Activated CD4-positive, alpha-beta memory T cell treated with anti-CD3 and anti-CD28 coated beads for 36 hours (primary cell): ENCODE data around the gene FRMD6. TPM values are rescaled to one million over a fixed set of nuclear protein-coding genes. Genes with fewer than 3 reads are reported as not detected.

Experiments used
- CTCF ChIA-PET: fragments of 350-600 bp; sonication (Branson Sonifier 250); formaldehyde crosslinking; loops from one replicate; lab custom pipeline; 2021; ENCODE audit warnings: antibody characterized with exemption, inconsistent platforms; lab: Charles Lee
- POLR2A ChIA-PET: fragments of 350-600 bp; sonication (Branson Sonifier 250); formaldehyde crosslinking; loops from one replicate; lab custom pipeline; 2021; ENCODE audit warnings: antibody characterized with exemption; lab: Charles Lee
- DNase-seq: peaks from one replicate; pipeline ENCODE4 v3.0.0-alpha.2; 2020
- H3K27ac Mint-ChIP-seq: one replicate; pipeline ENCODE4 v1.8.0; 2021; ENCODE audit warnings: mixed read lengths
- H3K27me3 Mint-ChIP-seq: one replicate; pipeline ENCODE4 v1.8.0; 2021; ENCODE audit warnings: mixed read lengths
- H3K36me3 Mint-ChIP-seq: one replicate; pipeline ENCODE4 v1.8.0; 2021; ENCODE audit warnings: mixed read lengths
- H3K4me1 Mint-ChIP-seq: one replicate; pipeline ENCODE4 v1.8.0; 2021; ENCODE audit warnings: low read depth, mixed read lengths
- H3K4me3 Mint-ChIP-seq: one replicate; pipeline ENCODE4 v1.8.0; 2021; ENCODE audit warnings: mild to moderate bottlenecking, mixed read lengths
- H3K9me3 Mint-ChIP-seq: one replicate; pipeline ENCODE4 v1.8.0; 2021; ENCODE audit warnings: mixed read lengths
- intact Hi-C: fragments of 100-400 bp; cut with micrococcal nuclease; formaldehyde crosslinking; loops from one replicate; pipeline ENCODE4 v1.15.1; 2023
- total RNA-seq, 2 experiments: library from RNA; stranded (reverse); gene quantifications; one replicate each; pipeline ENCODE4 v1.2.3, GENCODE V29; 2021

FRMD6 gene
- total RNA-seq, 2 experiments from 2014 or later, result 3.2 to 3.4 TPM

DNA sequence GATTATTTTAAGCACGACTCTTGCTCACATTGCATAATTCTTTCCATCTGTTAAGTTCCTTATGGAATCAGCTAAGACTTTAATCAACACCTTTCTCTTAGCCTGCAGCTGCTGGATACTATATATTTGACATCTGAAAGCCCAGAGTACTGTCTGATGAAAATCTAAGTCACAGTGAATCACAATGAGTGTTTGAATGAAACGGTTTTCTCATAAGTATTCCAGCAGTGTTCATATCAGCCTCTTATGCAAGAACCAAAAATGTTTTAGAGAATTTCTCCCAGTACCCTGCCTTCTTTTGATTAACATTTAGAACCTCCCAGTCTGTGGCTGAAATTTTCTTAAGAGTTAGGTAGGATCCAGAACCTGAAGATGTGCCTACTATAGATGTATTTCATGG is 55.6 kb downstream of the FRMD6 start:
- no peaks in the 10 kb centered on the region for H3K9me3 Mint-ChIP-seq
- H3K27me3 Mint-ChIP-seq, result no peaks in the 10 kb centered on the region
- intact Hi-C loops, result no loop called here
- CTCF ChIA-PET, result interaction anchor here (0.6 kb wide), 1 partner anchor 204 kb away, joined by 3 read pairs; no protein-coding TSS in a partner anchor
- H3K36me3 Mint-ChIP-seq, result no peaks in the 10 kb centered on the region
- H3K4me3 Mint-ChIP-seq, result no peak overlapping the region
- DNase-seq, result no peak
- H3K4me1 Mint-ChIP-seq, result no peaks in the 10 kb centered on the region
- POLR2A ChIA-PET, result no interaction called here
- no peak overlapping the region for H3K27ac Mint-ChIP-seq

DNA sequence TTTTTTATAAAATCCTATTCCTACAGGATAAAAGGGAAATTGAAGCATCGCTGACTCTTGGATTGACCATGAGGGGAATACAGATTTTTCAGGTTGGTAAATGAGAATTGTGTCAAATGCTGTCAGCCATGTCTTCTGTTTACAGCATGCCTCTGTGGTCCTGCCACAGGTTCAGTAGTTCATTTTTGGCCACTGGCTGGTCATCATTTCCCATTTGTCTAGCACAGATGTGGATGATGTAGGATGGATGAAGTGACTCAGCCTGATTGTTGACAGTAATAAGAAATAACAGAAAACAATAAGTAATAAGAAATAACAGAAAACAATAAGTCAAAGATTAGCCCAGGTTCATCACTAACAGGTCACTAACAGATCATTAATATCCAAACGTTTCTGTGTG is 59.8 kb downstream of the FRMD6 start:
- ChIA-PET POLR2A (no interaction called here), CTCF (no interaction called here)
- Mint-ChIP-seq H3K36me3 (no peaks in the 10 kb centered on the region), H3K4me1 (no peaks in the 10 kb centered on the region), H3K27me3 (no peaks in the 10 kb centered on the region), H3K27ac (no peak overlapping the region), H3K9me3 (no peaks in the 10 kb centered on the region), H3K4me3 (no peak overlapping the region)
- DNase-seq, result no peak
- intact Hi-C loops, result no loop called here

DNA sequence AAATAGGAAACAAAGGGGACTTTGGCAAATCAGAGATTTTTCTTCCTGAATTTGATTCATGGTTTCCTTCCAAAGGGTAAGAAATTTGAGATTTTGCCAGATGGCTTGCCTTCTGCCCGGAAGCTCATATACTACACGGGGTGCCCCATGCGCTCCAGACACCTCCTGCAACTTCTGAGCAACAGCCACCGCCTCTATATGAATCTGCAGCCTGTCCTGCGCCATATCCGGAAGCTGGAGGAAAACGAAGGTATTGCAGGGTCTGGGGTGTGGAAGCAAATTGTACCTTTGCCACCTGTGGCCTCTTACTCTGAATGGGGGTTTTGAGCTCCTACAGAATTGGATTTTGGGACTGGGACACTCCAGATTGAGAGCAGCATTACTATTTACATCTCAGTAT is 63.5 kb downstream of the FRMD6 start:
- ChIA-PET POLR2A (no interaction called here), CTCF (interaction anchor here (0.7 kb wide), 1 partner anchor 49 kb away, joined by 3 read pairs; no protein-coding TSS in a partner anchor)
- no peak for DNase-seq
- H3K4me3 Mint-ChIP-seq, result no peak overlapping the region
- H3K27me3 Mint-ChIP-seq, result no peaks in the 10 kb centered on the region
- intact Hi-C loops, result no loop called here
- H3K9me3 Mint-ChIP-seq, result no peaks in the 10 kb centered on the region
- no peaks in the 10 kb centered on the region for H3K36me3 Mint-ChIP-seq
- no peaks in the 10 kb centered on the region for H3K4me1 Mint-ChIP-seq
- no peak overlapping the region for H3K27ac Mint-ChIP-seq

DNA sequence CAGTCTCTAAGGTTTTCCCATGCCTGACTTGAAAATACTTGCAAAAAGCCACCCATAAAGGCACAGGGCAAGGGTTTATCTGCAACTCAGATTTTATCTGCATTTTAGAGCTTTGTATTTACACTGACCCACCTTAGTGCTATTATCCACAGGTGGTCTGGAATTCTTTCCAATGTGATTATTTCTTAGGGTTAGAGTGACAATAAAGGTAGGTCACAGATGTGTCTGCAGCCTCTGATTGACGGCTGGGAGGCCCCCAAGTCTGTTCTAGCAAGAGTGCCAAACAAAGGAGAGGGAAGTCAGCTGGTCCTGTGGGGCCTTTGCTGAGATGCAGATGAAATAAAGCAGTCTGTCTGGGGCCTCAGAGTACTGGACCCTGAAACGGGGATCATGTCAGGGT is 64.0 kb downstream of the FRMD6 start:
- H3K4me1 Mint-ChIP-seq, result no peaks in the 10 kb centered on the region
- no peaks in the 10 kb centered on the region for H3K9me3 Mint-ChIP-seq
- no peak for DNase-seq
- H3K4me3 Mint-ChIP-seq, result no peak overlapping the region
- POLR2A ChIA-PET, result no interaction called here
- no peaks in the 10 kb centered on the region for H3K36me3 Mint-ChIP-seq
- H3K27ac Mint-ChIP-seq, result no peak overlapping the region
- intact Hi-C loops, result no loop called here
- no peaks in the 10 kb centered on the region for H3K27me3 Mint-ChIP-seq
- CTCF ChIA-PET, result interaction anchor here (0.7 kb wide), 1 partner anchor 50 kb away, joined by 3 read pairs; no protein-coding TSS in a partner anchor

DNA sequence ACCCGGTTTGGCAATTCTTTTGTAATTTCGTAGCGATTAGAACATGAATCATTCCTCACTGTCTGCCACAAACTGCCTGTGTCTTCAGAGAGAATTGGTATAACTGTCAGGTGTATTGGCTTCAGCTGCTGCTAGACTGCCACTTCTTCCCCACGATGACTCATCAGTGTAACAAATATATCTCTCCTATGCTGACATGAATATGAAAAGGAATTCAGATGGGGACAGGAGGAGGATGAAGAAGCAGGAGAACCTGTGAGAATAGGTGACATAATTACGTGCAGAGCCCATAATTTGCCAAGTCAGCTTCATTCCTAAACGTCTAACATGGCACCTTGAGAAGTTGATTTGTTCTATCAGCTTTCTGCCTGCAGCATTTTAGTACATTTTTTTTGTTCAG is 64.9 kb downstream of the FRMD6 start:
- H3K27me3 Mint-ChIP-seq, result no peaks in the 10 kb centered on the region
- intact Hi-C loops, result no loop called here
- H3K27ac Mint-ChIP-seq, result no peak overlapping the region
- no peaks in the 10 kb centered on the region for H3K9me3 Mint-ChIP-seq
- no peak overlapping the region for H3K4me3 Mint-ChIP-seq
- POLR2A ChIA-PET, result no interaction called here
- no peaks in the 10 kb centered on the region for H3K36me3 Mint-ChIP-seq
- CTCF ChIA-PET, result no interaction called here
- no peaks in the 10 kb centered on the region for H3K4me1 Mint-ChIP-seq
- DNase-seq, result no peak

DNA sequence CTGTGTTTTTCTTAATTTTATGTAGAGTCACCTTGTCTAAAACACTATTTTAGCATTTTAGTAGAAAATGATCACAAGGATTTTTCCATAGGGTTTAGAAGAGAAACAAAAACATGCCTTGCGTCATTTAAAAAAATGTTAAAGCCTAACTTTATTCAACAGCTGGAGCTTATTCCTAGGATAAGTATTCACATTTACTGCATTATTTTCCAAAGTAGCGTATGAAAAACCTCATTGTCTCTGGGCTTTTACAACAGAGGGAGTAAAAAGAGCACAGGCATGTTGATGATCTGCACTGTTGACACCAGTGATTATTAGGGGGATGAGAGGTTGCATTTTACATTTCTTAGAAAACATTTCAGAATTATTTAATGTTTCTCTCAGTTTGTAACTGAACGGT is 66.1 kb downstream of the FRMD6 start:
- no peaks in the 10 kb centered on the region for H3K27me3 Mint-ChIP-seq
- H3K9me3 Mint-ChIP-seq, result no peaks in the 10 kb centered on the region
- intact Hi-C loops, result no loop called here
- CTCF ChIA-PET, result no interaction called here
- H3K27ac Mint-ChIP-seq, result no peak overlapping the region
- no peaks in the 10 kb centered on the region for H3K36me3 Mint-ChIP-seq
- no peaks in the 10 kb centered on the region for H3K4me1 Mint-ChIP-seq
- no peak for DNase-seq
- POLR2A ChIA-PET, result no interaction called here
- no peak overlapping the region for H3K4me3 Mint-ChIP-seq

DNA sequence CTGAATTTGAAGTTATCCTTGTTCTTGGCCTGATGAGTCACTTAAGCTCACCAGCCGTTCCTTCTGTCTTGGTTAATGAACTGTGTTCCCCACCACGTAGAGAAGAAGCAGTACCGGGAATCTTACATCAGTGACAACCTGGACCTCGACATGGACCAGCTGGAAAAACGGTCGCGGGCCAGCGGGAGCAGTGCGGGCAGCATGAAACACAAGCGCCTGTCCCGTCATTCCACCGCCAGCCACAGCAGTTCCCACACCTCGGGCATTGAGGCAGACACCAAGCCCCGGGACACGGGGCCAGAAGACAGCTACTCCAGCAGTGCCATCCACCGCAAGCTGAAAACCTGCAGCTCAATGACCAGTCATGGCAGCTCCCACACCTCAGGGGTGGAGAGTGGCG is 68.2 kb downstream of the FRMD6 start:
- Mint-ChIP-seq H3K27me3 (no peaks in the 10 kb centered on the region), H3K9me3 (no peaks in the 10 kb centered on the region), H3K4me1 (no peaks in the 10 kb centered on the region), H3K27ac (no peak overlapping the region), H3K4me3 (no peak overlapping the region), H3K36me3 (no peaks in the 10 kb centered on the region)
- intact Hi-C loops, result no loop called here
- DNase-seq, result no peak
- ChIA-PET CTCF (no interaction called here), POLR2A (no interaction called here)

DNA sequence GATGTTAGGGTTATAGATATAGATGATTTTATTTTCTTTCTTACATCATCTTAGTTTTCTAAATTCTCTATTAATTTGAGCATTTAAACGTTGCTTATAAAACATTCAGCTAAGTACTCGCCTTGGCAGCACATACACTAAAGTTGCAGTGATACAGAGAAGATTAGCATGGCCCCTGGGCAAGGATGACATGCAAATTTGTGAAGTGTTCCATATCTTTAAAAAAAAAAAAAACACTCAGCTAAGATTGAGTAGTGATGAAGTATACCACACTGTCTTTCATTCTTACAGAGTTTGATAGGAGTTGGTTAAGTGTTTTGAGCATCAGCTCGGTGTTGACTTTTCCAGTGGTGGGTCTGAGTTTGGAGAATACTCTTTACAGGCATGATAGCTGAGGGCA is 72.3 kb downstream of the FRMD6 start:
- ChIA-PET CTCF (no interaction called here), POLR2A (no interaction called here)

DNA sequence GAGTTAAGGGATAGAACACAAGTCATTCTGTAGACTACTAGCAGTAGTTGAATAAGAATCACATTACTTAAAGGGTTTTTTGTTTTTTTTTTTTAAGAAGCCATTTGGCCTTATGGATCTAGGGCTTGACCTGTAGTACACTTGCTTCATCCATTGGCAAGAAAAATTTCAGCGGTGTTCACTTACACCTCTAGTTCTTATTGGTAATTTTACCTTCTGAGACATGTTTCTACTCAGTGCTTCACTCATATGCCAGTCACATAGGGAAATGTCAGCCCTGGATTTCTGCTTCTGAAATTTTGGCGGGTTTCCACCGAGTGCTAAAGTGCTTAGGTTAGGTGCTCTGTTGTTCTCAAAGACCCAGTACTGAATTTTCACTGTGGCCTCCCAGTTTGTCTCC is 72.9 kb downstream of the FRMD6 start:
- intact Hi-C loops, result no loop called here

More for the DNA sequence above, 72.3 kb downstream of the FRMD6 start:
- intact Hi-C loops, result no loop called here
- DNase-seq, result no peak
- H3K4me3 Mint-ChIP-seq, result no peak overlapping the region
- no peaks in the 10 kb centered on the region for H3K36me3 Mint-ChIP-seq
- H3K9me3 Mint-ChIP-seq, result no peaks in the 10 kb centered on the region
- H3K4me1 Mint-ChIP-seq, result no peaks in the 10 kb centered on the region
- no peak overlapping the region for H3K27ac Mint-ChIP-seq
- no peaks in the 10 kb centered on the region for H3K27me3 Mint-ChIP-seq

DNA sequence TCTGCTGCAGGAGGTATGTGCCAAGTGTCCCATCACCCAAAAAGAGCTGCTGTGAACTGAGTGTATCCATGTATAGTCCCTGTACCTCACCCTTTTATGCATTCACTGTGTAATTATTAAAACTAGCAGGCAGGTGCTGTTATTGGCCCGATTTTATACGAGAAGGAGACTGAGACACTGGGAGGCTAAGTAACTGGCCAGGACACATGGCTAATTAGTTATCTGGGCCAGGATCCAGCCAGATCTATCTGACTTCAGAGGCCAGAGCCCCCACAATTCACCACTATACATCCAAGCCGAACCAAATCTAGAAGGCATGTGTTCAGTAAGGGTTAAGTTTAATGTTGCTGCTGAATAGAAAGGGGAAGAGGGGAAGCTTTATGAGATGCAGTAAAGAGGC is 73.4 kb downstream of the FRMD6 start:
- Mint-ChIP-seq H3K27ac (no peak overlapping the region), H3K4me3 (no peak overlapping the region), H3K27me3 (no peaks in the 10 kb centered on the region), H3K36me3 (no peaks in the 10 kb centered on the region), H3K4me1 (no peaks in the 10 kb centered on the region), H3K9me3 (no peaks in the 10 kb centered on the region)
- DNase-seq, result no peak
- ChIA-PET CTCF (interaction anchor here (0.7 to 1.1 kb wide), 3 partner anchors 52 to 635 kb away, joined by 3 read pairs; no protein-coding TSS in a partner anchor), POLR2A (no interaction called here)
- intact Hi-C loops, result no loop called here

More for the DNA sequence above, 72.9 kb downstream of the FRMD6 start:
- Mint-ChIP-seq H3K27me3 (no peaks in the 10 kb centered on the region), H3K4me3 (no peak overlapping the region), H3K27ac (no peak overlapping the region), H3K9me3 (no peaks in the 10 kb centered on the region), H3K4me1 (no peaks in the 10 kb centered on the region), H3K36me3 (no peaks in the 10 kb centered on the region)
- ChIA-PET POLR2A (no interaction called here), CTCF (interaction anchor here (1.0 to 1.1 kb wide), 2 partner anchors 53 to 72 kb away, joined by 3 read pairs; no protein-coding TSS in a partner anchor)
- no peak for DNase-seq

DNA sequence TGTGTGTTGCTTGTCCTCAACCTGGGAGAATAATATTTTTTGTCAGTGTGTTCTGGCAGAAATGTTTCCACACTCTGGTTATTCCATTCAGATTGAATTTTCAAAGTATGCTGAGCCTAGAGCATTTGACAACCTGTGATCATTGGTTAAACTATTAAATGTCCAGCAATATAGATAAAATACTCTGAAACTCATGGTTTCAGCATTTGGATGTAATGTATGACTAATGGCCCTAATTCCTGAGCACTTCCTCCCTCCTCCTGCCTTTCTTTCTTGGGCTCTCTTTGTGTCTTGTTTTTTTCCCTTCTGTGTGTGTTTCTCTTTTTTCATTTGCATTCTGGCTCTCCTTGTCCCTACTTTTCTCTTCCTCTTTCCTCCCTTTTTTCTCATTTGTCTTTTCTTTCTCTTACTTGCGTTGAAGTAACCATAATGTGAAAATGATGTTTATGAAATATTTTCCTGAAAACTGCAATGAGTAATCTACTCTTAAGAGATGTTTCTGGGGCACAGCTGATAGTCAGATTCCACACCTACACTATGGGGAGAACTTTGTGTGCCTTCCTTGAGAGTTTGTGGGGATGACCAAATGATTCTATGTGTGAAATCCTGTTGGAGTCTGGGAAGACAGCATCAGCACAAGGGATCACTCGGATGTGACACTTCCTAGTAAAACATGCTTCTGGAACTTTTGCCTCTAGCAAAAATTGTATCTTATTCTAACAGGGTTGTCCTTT is 74.6 kb downstream of the FRMD6 start:
- no peak overlapping the region for H3K4me3 Mint-ChIP-seq
- intact Hi-C loops, result no loop called here
- H3K4me1 Mint-ChIP-seq, result no peaks in the 10 kb centered on the region
- DNase-seq, result no peak
- ChIA-PET POLR2A (no interaction called here), CTCF (no interaction called here)
- no peaks in the 10 kb centered on the region for H3K9me3 Mint-ChIP-seq
- H3K36me3 Mint-ChIP-seq, result no peaks in the 10 kb centered on the region
- H3K27ac Mint-ChIP-seq, result no peak overlapping the region
- no peaks in the 10 kb centered on the region for H3K27me3 Mint-ChIP-seq

DNA sequence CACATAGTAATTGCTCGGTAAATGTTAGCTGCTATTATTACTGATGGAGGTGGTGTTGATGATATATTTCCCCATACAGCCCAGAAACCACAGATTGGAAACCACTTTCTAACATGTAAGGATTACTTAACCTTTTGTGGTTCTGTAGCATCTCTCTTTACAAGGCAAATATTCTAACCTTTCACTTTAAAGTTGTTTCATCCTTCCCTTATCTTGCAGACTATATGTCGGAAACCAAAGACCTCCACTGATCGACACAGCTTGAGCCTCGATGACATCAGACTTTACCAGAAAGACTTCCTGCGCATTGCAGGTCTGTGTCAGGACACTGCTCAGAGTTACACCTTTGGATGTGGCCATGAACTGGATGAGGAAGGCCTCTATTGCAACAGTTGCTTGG is 75.8 kb downstream of the FRMD6 start:
- H3K4me1 Mint-ChIP-seq, result no peaks in the 10 kb centered on the region
- no peaks in the 10 kb centered on the region for H3K27me3 Mint-ChIP-seq
- H3K27ac Mint-ChIP-seq, result no peak overlapping the region
- intact Hi-C loops, result no loop called here
- DNase-seq, result no peak
- no peak overlapping the region for H3K4me3 Mint-ChIP-seq
- ChIA-PET CTCF (interaction anchor here (0.9 kb wide), 1 partner anchor 251 kb away, joined by 3 read pairs; no protein-coding TSS in a partner anchor), POLR2A (no interaction called here)
- no peaks in the 10 kb centered on the region for H3K9me3 Mint-ChIP-seq
- no peaks in the 10 kb centered on the region for H3K36me3 Mint-ChIP-seq

DNA sequence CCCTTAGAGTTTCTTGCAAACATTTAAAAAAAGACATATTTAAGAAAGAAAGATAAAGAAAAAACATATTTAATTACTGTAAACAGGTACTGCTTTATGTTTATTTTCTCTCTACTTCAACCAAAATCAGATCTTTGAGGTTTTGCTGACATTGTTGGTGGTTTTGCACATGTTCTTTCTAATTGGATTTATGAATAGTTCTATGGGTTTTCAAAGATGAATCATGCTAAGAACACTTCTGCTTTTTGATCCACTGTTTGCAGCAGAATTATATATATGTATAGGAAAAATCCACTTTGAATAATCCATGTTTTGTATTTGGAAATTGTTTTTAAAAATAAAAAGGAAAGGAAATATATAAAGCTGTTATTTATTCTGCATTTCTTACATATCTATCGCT is 78.4 kb downstream of the FRMD6 start:
- Mint-ChIP-seq H3K27ac (no peak overlapping the region), H3K4me1 (no peaks in the 10 kb centered on the region)

More for the DNA sequence above, 78.4 kb downstream of the FRMD6 start:
- H3K9me3 Mint-ChIP-seq, result no peaks in the 10 kb centered on the region
- H3K36me3 Mint-ChIP-seq, result no peaks in the 10 kb centered on the region
- peaks cover 3% of the 10 kb centered on the region for H3K27me3 Mint-ChIP-seq
- no peak overlapping the region for H3K4me3 Mint-ChIP-seq
- DNase-seq, result no peak
- ChIA-PET CTCF (no interaction called here), POLR2A (no interaction called here)
- intact Hi-C loops, result no loop called here
